PFSK-1 (cell line): ENCODE measurements around the gene GPAM.

ENCODE experiments used
- FOXP2 ChIP-seq: optimal IDR thresholded peaks from 2 replicates; pipeline ENCODE3; 2011; ENCODE audit warnings: borderline replicate concordance, control low read depth, inconsistent platforms; ENCODE audit not compliant: insufficient read depth; ENCODE audit errors: extremely low read length, extremely low read depth
- POLR2AphosphoS5 ChIP-seq: IDR thresholded peaks from 2 replicates; pipeline ENCODE4 v1.6.1; 2012; ENCODE audit warnings: low read depth, mild to moderate bottlenecking, control low read depth, low read length, moderate library complexity
- SIN3A ChIP-seq: IDR thresholded peaks from 2 replicates; pipeline ENCODE4 v1.6.1; 2012; ENCODE audit warnings: mild to moderate bottlenecking, low read length, moderate library complexity, borderline replicate concordance; ENCODE audit not compliant: insufficient read depth
- TAF1 ChIP-seq: IDR thresholded peaks from 2 replicates; pipeline ENCODE4 v1.6.1; 2012; ENCODE audit warnings: low read length, control low read depth, borderline replicate concordance; ENCODE audit not compliant: insufficient read depth
- TF ChIP-seq, protein P1 (sequence below), 2 experiments: IDR thresholded peaks; 2 replicates each; pipeline versions ENCODE4 v1.6.1 to v1.8.0; 2011 to 2012; ENCODE audit warnings: low read depth in 2 of 2, low read length in 2 of 2, control low read depth in 1 of 2, inconsistent platforms in 1 of 2, mild to moderate bottlenecking in 1 of 2, moderate library complexity in 1 of 2; ENCODE audit not compliant: insufficient read depth in 1 of 2

DNA sequence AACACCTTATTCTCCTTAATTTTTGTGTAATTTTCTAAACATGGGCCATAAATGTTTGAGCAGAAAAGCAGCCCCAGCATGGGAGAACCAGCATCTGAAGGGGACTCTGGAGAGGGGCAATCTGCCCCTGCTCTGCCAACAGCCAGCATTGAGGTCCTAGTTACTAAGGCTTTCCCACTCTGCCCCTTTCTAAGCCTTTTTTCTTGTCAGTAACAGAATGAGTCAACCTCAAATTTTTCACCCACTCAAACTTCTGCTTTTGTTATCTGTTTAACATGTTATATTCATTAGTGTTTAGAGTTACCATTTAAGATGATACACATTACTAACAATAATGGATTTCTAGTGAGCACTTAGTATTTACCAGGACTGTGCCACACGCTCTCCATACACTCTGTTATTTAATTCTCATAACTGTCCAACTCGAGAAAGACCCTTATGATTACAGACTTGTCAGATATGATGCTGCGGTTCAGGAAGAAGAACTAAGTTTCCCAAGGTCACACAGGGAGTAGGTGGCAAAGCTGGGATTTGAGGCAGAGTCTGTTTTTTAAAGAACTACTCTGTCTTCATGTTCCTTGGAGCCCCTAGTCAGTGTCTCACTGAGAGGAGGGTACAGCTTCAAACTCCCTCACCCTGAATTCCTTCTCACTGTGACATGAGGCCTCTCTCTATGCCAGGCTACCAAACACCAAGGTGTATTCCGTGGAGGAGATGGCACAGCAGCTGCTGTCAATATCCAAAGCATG is 19.9 kb upstream of the GPAM start:
- no peak for TF ChIP-seq SIN3A
- no peak for TF ChIP-seq POLR2AphosphoS5
- TF ChIP-seq, protein P1, sequence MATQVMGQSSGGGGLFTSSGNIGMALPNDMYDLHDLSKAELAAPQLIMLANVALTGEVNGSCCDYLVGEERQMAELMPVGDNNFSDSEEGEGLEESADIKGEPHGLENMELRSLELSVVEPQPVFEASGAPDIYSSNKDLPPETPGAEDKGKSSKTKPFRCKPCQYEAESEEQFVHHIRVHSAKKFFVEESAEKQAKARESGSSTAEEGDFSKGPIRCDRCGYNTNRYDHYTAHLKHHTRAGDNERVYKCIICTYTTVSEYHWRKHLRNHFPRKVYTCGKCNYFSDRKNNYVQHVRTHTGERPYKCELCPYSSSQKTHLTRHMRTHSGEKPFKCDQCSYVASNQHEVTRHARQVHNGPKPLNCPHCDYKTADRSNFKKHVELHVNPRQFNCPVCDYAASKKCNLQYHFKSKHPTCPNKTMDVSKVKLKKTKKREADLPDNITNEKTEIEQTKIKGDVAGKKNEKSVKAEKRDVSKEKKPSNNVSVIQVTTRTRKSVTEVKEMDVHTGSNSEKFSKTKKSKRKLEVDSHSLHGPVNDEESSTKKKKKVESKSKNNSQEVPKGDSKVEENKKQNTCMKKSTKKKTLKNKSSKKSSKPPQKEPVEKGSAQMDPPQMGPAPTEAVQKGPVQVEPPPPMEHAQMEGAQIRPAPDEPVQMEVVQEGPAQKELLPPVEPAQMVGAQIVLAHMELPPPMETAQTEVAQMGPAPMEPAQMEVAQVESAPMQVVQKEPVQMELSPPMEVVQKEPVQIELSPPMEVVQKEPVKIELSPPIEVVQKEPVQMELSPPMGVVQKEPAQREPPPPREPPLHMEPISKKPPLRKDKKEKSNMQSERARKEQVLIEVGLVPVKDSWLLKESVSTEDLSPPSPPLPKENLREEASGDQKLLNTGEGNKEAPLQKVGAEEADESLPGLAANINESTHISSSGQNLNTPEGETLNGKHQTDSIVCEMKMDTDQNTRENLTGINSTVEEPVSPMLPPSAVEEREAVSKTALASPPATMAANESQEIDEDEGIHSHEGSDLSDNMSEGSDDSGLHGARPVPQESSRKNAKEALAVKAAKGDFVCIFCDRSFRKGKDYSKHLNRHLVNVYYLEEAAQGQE (IDR thresholded peaks at IDR 0.05; ENCODE audit: insufficient read depth in 1 of 2, low read depth in 2 of 2, low read length in 2 of 2) = no peak
- no peak for TF ChIP-seq TAF1
- no peak for TF ChIP-seq FOXP2
